ENCODE measurements around the gene KLHL14. TPM values are rescaled to one million over a fixed set of nuclear protein-coding genes. Genes with fewer than 3 reads are reported as not detected.

Gene KLHL14
- total RNA-seq, 3 donors from 2014 or later = 0.32 to 0.59 (median 0.33) TPM

DNA sequence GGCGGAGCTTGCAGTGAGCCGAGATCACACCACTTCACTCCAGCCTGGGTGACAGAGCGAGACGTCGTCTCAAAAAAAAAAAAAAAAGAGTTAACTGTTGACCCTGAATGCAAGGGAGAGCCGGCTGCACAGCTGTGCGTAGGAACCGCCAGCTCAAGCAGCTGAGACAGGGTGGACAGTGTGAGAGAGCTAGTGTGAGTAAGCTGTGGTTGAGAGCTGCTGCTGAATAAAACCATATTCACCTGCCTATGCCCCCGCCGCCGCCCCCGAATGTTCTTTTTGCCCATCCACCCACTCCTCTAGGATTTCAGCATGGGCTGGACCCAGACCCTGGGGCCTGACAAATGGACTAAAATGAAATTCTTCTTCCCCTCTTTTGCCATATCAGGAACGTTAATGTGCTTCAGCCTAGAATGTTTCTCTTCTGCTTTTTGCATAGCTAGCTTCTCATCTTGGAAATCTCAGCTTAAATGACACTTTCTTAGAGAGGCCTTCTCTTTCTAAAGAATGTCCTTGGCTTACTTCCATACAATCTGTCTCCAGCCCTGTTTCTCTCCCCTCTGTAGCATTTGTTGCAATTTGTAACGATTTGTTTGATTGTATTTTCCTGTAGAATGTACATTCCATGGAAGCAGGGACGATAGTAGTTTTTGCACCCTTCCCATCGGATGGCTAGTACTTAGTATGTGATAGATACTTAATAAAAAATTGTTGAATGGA lies 142.7 kb downstream of the KLHL14 start:
- no peaks in the 10 kb centered on the region for H3K36me3 ChIP-seq
- DNase-seq (ENCODE audit: low spot score in 2 of 2) = no peak
- no peaks in the 10 kb centered on the region for H3K4me1 ChIP-seq
- H3K27ac ChIP-seq = no peak overlapping the region
- intact Hi-C loops (cut with DNase I; ENCODE audit: low total_unique reads) = no loop called here
- no peaks in the 10 kb centered on the region for H3K9me3 ChIP-seq
- H3K4me3 ChIP-seq = no peak overlapping the region
- TF ChIP-seq POLR2AphosphoS5 (IDR thresholded peaks at IDR 0.05) (no peak), POLR2A (IDR thresholded peaks at IDR 0.05) (no peak)
- TF ChIP-seq, protein P1, sequence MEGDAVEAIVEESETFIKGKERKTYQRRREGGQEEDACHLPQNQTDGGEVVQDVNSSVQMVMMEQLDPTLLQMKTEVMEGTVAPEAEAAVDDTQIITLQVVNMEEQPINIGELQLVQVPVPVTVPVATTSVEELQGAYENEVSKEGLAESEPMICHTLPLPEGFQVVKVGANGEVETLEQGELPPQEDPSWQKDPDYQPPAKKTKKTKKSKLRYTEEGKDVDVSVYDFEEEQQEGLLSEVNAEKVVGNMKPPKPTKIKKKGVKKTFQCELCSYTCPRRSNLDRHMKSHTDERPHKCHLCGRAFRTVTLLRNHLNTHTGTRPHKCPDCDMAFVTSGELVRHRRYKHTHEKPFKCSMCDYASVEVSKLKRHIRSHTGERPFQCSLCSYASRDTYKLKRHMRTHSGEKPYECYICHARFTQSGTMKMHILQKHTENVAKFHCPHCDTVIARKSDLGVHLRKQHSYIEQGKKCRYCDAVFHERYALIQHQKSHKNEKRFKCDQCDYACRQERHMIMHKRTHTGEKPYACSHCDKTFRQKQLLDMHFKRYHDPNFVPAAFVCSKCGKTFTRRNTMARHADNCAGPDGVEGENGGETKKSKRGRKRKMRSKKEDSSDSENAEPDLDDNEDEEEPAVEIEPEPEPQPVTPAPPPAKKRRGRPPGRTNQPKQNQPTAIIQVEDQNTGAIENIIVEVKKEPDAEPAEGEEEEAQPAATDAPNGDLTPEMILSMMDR (IDR thresholded peaks at IDR 0.05) = no peak
- no peaks in the 10 kb centered on the region for H3K27me3 ChIP-seq

DNA sequence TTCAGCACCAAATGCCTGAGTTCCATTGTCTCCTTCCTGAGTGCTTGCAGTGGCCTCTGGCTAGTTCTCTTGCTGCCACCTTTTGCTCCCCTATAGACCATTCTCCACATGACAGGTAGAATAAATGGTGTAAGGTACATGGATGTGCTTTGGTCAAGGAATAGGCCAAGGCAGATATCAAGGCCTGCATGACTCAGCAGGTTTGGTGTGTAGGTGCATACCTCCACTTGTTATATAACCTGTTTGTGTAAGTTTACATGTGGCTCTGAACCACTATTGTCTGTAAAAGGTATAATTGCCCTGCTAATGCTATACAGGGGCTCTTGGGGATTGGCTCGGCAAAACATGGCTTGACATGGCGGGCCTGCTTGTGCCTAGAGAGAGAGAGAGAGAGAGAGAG lies 143.5 kb downstream of the KLHL14 start:
- no peaks in the 10 kb centered on the region for H3K36me3 ChIP-seq
- no peaks in the 10 kb centered on the region for H3K4me1 ChIP-seq
- DNase-seq (ENCODE audit: low spot score in 2 of 2) = no peak
- no peaks in the 10 kb centered on the region for H3K9me3 ChIP-seq
- TF ChIP-seq POLR2AphosphoS5 (IDR thresholded peaks at IDR 0.05) (no peak), POLR2A (IDR thresholded peaks at IDR 0.05) (no peak)
- TF ChIP-seq, protein P1 (IDR thresholded peaks at IDR 0.05) = no peak
- intact Hi-C loops (cut with DNase I; ENCODE audit: low total_unique reads) = no loop called here
- H3K27me3 ChIP-seq = no peaks in the 10 kb centered on the region
- no peak overlapping the region for H3K4me3 ChIP-seq
- no peak overlapping the region for H3K27ac ChIP-seq

DNA sequence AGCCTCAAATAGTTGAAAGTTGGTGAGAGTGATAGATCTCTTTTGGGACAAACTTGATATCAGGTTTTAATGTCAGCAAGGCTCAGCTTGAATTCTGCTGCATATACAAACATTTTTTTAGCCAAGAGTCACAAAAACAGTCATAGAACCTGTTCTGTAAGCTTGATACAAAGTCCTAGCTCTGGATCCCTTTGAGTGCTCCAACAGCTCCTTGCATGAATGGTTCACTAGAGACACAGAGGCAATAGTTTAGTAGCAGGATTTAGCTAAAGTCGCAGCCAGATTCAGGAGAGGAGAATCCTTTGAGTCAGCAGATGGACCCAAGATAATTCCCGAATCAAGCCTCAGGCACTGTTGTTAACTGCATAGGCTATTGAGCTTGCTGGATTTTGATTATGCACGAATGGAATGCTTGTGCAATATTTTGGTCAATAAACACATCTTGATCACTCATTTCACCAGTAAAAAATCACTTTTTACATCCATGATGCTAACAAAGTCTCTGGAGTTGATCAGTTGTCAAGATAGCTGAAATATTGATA lies 148.6 kb downstream of the KLHL14 start:
- no peak overlapping the region for H3K4me3 ChIP-seq
- TF ChIP-seq, protein P1 (IDR thresholded peaks at IDR 0.05) = no peak
- TF ChIP-seq POLR2AphosphoS5 (IDR thresholded peaks at IDR 0.05) (no peak), POLR2A (IDR thresholded peaks at IDR 0.05) (no peak)
- DNase-seq (ENCODE audit: low spot score in 2 of 2) = no peak
- intact Hi-C loops (cut with DNase I; ENCODE audit: low total_unique reads) = no loop called here
- no peaks in the 10 kb centered on the region for H3K36me3 ChIP-seq
- no peak overlapping the region for H3K27ac ChIP-seq
- H3K4me1 ChIP-seq = no peaks in the 10 kb centered on the region
- H3K27me3 ChIP-seq = no peaks in the 10 kb centered on the region
- no peaks in the 10 kb centered on the region for H3K9me3 ChIP-seq

DNA sequence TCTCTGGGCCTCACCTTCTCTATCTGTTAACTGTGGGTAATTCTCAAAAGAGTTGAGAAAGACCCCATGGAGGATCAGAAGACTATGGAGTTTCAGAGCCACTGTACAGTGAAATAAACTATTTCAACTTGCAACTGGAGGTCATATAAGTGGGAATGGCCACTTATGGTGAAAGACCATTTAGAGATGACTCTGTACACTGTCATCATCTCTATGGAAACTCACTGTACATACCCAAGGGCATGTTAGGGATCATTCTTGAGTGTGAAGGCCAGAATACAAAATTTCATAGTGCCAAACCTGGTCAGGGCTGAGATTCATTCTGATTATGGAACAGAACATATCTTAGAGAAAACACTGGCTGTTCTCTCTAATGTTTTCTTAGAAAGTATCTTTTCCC lies 149.3 kb downstream of the KLHL14 start:
- no peak overlapping the region for H3K4me3 ChIP-seq
- no peaks in the 10 kb centered on the region for H3K36me3 ChIP-seq
- H3K9me3 ChIP-seq = no peaks in the 10 kb centered on the region
- no peak for DNase-seq (ENCODE audit: low spot score in 2 of 2)
- TF ChIP-seq POLR2AphosphoS5 (IDR thresholded peaks at IDR 0.05) = no peak
- TF ChIP-seq, protein P1 (IDR thresholded peaks at IDR 0.05) = no peak
- no peak for TF ChIP-seq POLR2A (IDR thresholded peaks at IDR 0.05)
- H3K4me1 ChIP-seq = no peaks in the 10 kb centered on the region
- intact Hi-C loops (cut with DNase I; ENCODE audit: low total_unique reads) = no loop called here
- H3K27ac ChIP-seq = no peak overlapping the region
- no peaks in the 10 kb centered on the region for H3K27me3 ChIP-seq

Data from breast epithelium (tissue), 4 donors.